GM23338 (cell line): Measurements from ENCODE around the gene MGME1. TPM values are rescaled to one million over a fixed set of nuclear protein-coding genes. Genes with fewer than 3 reads are reported as not detected.
A peak's percentile ranks its signal among the peaks of the same experiment; 100 is the strongest.

ENCODE experiments used
- ATAC-seq: fragments of 200-7000 bp; cut with Tn5 transposase; 3 replicates; pipeline ENCODE4 v1.9.1; 2020
- DNase-seq: peaks from one replicate; pipeline ENCODE4 v3.0.0-alpha.2; 2015; ENCODE audit warnings: low spot score
- H2AFZ ChIP-seq: fragments of 200-600 bp; sonication (generic); 2 replicates; pipeline ENCODE4 v1.8.0; 2016; ENCODE audit warnings: antibody characterized with exemption, mild to moderate bottlenecking, moderate library complexity
- H3F3A ChIP-seq: fragments of 200-600 bp; sonication (generic); replicated peaks from 2 replicates; pipeline ENCODE4 v1.8.0; 2017; ENCODE audit warnings: antibody characterized with exemption, mixed run types, low read depth
- H3K27ac ChIP-seq: fragments of 200-600 bp; sonication (generic); 2 replicates; pipeline ENCODE4 v1.6.1; 2016; ENCODE audit warnings: low read depth
- H3K27me3 ChIP-seq: fragments of 200-600 bp; sonication (generic); 2 replicates; pipeline ENCODE4 v1.8.0; 2016; ENCODE audit warnings: mild to moderate bottlenecking, mixed run types, moderate library complexity; ENCODE audit not compliant: insufficient read depth
- H3K36me3 ChIP-seq: fragments of 200-600 bp; sonication (generic); 2 replicates; pipeline ENCODE4 v1.8.0; 2016; ENCODE audit warnings: mild to moderate bottlenecking; ENCODE audit not compliant: insufficient read depth
- H3K4me1 ChIP-seq: fragments of 200-600 bp; sonication (generic); 2 replicates; pipeline ENCODE4 v1.8.0; 2016; ENCODE audit warnings: mild to moderate bottlenecking, moderate library complexity; ENCODE audit not compliant: insufficient read depth
- H3K4me2 ChIP-seq: fragments of 200-600 bp; sonication (generic); 2 replicates; pipeline ENCODE4 v1.7.1; 2017; ENCODE audit warnings: mixed run types
- H3K4me3 ChIP-seq: fragments of 200-600 bp; sonication (generic); 2 replicates; pipeline ENCODE4 v1.6.1; 2016; ENCODE audit warnings: mixed run types
- H3K79me2 ChIP-seq: fragments of 200-600 bp; sonication (generic); replicated peaks from 2 replicates; pipeline ENCODE4 v1.8.0; 2017; ENCODE audit warnings: mild to moderate bottlenecking; ENCODE audit not compliant: insufficient read depth
- H3K9me2 ChIP-seq: fragments of 200-600 bp; sonication (generic); 2 replicates; pipeline ENCODE4 v1.8.0; 2017; ENCODE audit not compliant: insufficient read depth
- H4K20me1 ChIP-seq: fragments of 200-600 bp; sonication (generic); replicated peaks from 2 replicates; pipeline ENCODE4 v1.8.0; 2017; ENCODE audit warnings: mild to moderate bottlenecking; ENCODE audit not compliant: insufficient read depth
- H3K27ac Mint-ChIP-seq: 2 replicates; pipeline ENCODE4 v1.8.0; 2020; ENCODE audit warnings: inconsistent platforms, mild to moderate bottlenecking, moderate library complexity, mixed read lengths
- H3K27me3 Mint-ChIP-seq: 3 replicates; pipeline ENCODE4 v1.8.0; 2022; ENCODE audit warnings: low read depth, mild to moderate bottlenecking, moderate library complexity, mixed read lengths, inconsistent platforms; ENCODE audit not compliant: insufficient read depth, poor library complexity
- H3K36me3 Mint-ChIP-seq: 3 replicates; pipeline ENCODE4 v1.8.0; 2021; ENCODE audit warnings: low read depth, mild to moderate bottlenecking, inconsistent platforms, moderate library complexity, mixed read lengths
- H3K4me1 Mint-ChIP-seq: 3 replicates; pipeline ENCODE4 v1.8.0; 2020; ENCODE audit warnings: mild to moderate bottlenecking, inconsistent platforms, mixed read lengths
- H3K4me3 Mint-ChIP-seq: 3 replicates; pipeline ENCODE4 v1.8.0; 2021; ENCODE audit warnings: moderate library complexity, mild to moderate bottlenecking, inconsistent platforms, mixed read lengths
- H3K9me3 Mint-ChIP-seq: 3 replicates; pipeline ENCODE4 v1.8.0; 2020; ENCODE audit warnings: moderate library complexity, mild to moderate bottlenecking, inconsistent platforms, mixed read lengths
- CREB1 ChIP-seq: fragments of 250-450 bp; sonication (Bioruptor Pico); IDR thresholded peaks from 2 replicates; pipeline ENCODE4 v1.5.0; 2020; ENCODE audit warnings: low read depth, mild to moderate bottlenecking, moderate library complexity
- ETS1 ChIP-seq: IDR thresholded peaks from 2 replicates; pipeline ENCODE4 v1.6.1; 2016; ENCODE audit warnings: antibody characterized with exemption
- EZH2 ChIP-seq: fragments of 200-600 bp; sonication (generic); IDR thresholded peaks from one replicate; pipeline ENCODE4 v1.8.0; 2017; ENCODE audit warnings: antibody characterized with exemption, mild to moderate bottlenecking, low read depth; ENCODE audit not compliant: unreplicated experiment
- EZH2phosphoT487 ChIP-seq: fragments of 200-600 bp; sonication (generic); IDR thresholded peaks from one replicate; pipeline ENCODE4 v1.8.1; 2018; ENCODE audit warnings: antibody characterized with exemption; ENCODE audit not compliant: unreplicated experiment
- JUNB ChIP-seq: IDR thresholded peaks from one replicate; pipeline ENCODE4 v1.6.1; 2016; ENCODE audit warnings: antibody characterized with exemption; ENCODE audit not compliant: unreplicated experiment
- NANOG ChIP-seq: IDR thresholded peaks from 2 replicates; pipeline ENCODE4 v1.6.1; 2016; ENCODE audit warnings: antibody characterized with exemption, borderline replicate concordance
- POLR2AphosphoS5 ChIP-seq: IDR thresholded peaks from 2 replicates; pipeline ENCODE4 v1.6.1; 2016; ENCODE audit warnings: antibody characterized with exemption, low read depth
- STAT1 ChIP-seq: IDR thresholded peaks from one replicate; pipeline ENCODE4 v1.6.1; 2016; ENCODE audit warnings: antibody characterized with exemption; ENCODE audit not compliant: unreplicated experiment
- ZNF114 ChIP-seq: fragments of 250-450 bp; sonication (Bioruptor Pico); IDR thresholded peaks from 2 replicates; pipeline ENCODE4 v1.5.0; 2020; ENCODE audit warnings: mild to moderate bottlenecking, moderate library complexity
- ZNF331 ChIP-seq: fragments of 250-450 bp; sonication (Bioruptor Pico); IDR thresholded peaks from 2 replicates; pipeline ENCODE4 v1.5.0; 2020; ENCODE audit warnings: low read depth, mild to moderate bottlenecking, moderate library complexity
- polyA plus RNA-seq: library from polyadenylated mRNA; unstranded; fragments of >200 nt; fragmentation: Nextera tagmentation; extraction: Ambion mirVana; gene quantifications from 2 replicates; pipeline ENCODE4 v1.2.1, GENCODE V29; 2016
- total RNA-seq: library from RNA; depleted of rRNA; stranded (reverse); fragments of >200 nt; shearing (Covaris generic); gene quantifications from 2 replicates; pipeline ENCODE4 v1.2.3, GENCODE V29; 2014
- TF ChIP-seq, protein P1 (sequence below), 2 experiments: fragments of 200-600 bp in 1 of 2; sonication (generic) in 1 of 2; conservative IDR thresholded peaks; 2 replicates each; pipeline versions ENCODE4 v1.5.1 to v1.6.1; 2016 to 2017; ENCODE audit warnings: antibody characterized with exemption in 2 of 2, low read depth in 2 of 2, mild to moderate bottlenecking in 2 of 2, moderate library complexity in 1 of 2
- TF ChIP-seq, protein P2 (sequence below): IDR thresholded peaks from one replicate; pipeline ENCODE4 v1.6.1; 2018; ENCODE audit warnings: antibody characterized with exemption; ENCODE audit not compliant: unreplicated experiment
- TF ChIP-seq, protein P3 (sequence below): fragments of 250-450 bp; sonication (Bioruptor Pico); IDR thresholded peaks from 2 replicates; pipeline ENCODE4 v1.5.0; 2020; ENCODE audit warnings: mild to moderate bottlenecking, moderate library complexity

Gene MGME1
- total and polyA plus RNA-seq, 2 experiments from 2014 or later: 43.1 to 56.9 TPM

- Histone ChIP-seq H3K9me2 (no peaks in the 10 kb centered on the region), H3K4me3 (peak overlapping the region; percentile 70), H3K36me3 (peaks cover 7% of the 10 kb centered on the region), H2AFZ (no peak overlapping the region), H3K4me2 (peak overlapping the region; percentile 92), H4K20me1 (peaks cover 19% of the 10 kb centered on the region; the same call in 1 of the 2 replicates), H3K4me1 (peaks cover 31% of the 10 kb centered on the region), H3K27me3 (no peaks in the 10 kb centered on the region), H3K27ac (peak overlapping the region; percentile 40; the same call in 1 of the 2 replicates), H3K79me2 (peaks cover 96% of the 10 kb centered on the region), H3F3A (no peaks in the 10 kb centered on the region)
- DNase-seq (no peak), ATAC-seq (no peak)
- Mint-ChIP-seq H3K4me1 (peaks cover 34% of the 10 kb centered on the region), H3K9me3 (peaks cover 5% of the 10 kb centered on the region; the same call in 2 of the 3 replicates), H3K27ac (peak overlapping the region; percentile 90; the same call in 1 of the 2 replicates), H3K27me3 (peaks cover 16% of the 10 kb centered on the region), H3K36me3 (peaks cover 72% of the 10 kb centered on the region), H3K4me3 (peak overlapping the region; percentile 84)
- TF ChIP-seq ZNF331 (CRISPR knock-in tag) (no peak), EZH2phosphoT487 (no peak), JUNB (no peak), STAT1 (no peak), EZH2 (no peak), ZNF114 (CRISPR knock-in tag) (no peak), NANOG (no peak), ETS1 (no peak), POLR2AphosphoS5 (no peak), CREB1 (CRISPR knock-in tag) (no peak)
- TF ChIP-seq, protein P1, sequence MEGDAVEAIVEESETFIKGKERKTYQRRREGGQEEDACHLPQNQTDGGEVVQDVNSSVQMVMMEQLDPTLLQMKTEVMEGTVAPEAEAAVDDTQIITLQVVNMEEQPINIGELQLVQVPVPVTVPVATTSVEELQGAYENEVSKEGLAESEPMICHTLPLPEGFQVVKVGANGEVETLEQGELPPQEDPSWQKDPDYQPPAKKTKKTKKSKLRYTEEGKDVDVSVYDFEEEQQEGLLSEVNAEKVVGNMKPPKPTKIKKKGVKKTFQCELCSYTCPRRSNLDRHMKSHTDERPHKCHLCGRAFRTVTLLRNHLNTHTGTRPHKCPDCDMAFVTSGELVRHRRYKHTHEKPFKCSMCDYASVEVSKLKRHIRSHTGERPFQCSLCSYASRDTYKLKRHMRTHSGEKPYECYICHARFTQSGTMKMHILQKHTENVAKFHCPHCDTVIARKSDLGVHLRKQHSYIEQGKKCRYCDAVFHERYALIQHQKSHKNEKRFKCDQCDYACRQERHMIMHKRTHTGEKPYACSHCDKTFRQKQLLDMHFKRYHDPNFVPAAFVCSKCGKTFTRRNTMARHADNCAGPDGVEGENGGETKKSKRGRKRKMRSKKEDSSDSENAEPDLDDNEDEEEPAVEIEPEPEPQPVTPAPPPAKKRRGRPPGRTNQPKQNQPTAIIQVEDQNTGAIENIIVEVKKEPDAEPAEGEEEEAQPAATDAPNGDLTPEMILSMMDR (conservative IDR thresholded peaks at IDR 0.05; ENCODE audit: low read depth in 2 of 2): no peak
- TF ChIP-seq, protein P2, sequence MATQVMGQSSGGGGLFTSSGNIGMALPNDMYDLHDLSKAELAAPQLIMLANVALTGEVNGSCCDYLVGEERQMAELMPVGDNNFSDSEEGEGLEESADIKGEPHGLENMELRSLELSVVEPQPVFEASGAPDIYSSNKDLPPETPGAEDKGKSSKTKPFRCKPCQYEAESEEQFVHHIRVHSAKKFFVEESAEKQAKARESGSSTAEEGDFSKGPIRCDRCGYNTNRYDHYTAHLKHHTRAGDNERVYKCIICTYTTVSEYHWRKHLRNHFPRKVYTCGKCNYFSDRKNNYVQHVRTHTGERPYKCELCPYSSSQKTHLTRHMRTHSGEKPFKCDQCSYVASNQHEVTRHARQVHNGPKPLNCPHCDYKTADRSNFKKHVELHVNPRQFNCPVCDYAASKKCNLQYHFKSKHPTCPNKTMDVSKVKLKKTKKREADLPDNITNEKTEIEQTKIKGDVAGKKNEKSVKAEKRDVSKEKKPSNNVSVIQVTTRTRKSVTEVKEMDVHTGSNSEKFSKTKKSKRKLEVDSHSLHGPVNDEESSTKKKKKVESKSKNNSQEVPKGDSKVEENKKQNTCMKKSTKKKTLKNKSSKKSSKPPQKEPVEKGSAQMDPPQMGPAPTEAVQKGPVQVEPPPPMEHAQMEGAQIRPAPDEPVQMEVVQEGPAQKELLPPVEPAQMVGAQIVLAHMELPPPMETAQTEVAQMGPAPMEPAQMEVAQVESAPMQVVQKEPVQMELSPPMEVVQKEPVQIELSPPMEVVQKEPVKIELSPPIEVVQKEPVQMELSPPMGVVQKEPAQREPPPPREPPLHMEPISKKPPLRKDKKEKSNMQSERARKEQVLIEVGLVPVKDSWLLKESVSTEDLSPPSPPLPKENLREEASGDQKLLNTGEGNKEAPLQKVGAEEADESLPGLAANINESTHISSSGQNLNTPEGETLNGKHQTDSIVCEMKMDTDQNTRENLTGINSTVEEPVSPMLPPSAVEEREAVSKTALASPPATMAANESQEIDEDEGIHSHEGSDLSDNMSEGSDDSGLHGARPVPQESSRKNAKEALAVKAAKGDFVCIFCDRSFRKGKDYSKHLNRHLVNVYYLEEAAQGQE: no peak
- TF ChIP-seq, protein P3, sequence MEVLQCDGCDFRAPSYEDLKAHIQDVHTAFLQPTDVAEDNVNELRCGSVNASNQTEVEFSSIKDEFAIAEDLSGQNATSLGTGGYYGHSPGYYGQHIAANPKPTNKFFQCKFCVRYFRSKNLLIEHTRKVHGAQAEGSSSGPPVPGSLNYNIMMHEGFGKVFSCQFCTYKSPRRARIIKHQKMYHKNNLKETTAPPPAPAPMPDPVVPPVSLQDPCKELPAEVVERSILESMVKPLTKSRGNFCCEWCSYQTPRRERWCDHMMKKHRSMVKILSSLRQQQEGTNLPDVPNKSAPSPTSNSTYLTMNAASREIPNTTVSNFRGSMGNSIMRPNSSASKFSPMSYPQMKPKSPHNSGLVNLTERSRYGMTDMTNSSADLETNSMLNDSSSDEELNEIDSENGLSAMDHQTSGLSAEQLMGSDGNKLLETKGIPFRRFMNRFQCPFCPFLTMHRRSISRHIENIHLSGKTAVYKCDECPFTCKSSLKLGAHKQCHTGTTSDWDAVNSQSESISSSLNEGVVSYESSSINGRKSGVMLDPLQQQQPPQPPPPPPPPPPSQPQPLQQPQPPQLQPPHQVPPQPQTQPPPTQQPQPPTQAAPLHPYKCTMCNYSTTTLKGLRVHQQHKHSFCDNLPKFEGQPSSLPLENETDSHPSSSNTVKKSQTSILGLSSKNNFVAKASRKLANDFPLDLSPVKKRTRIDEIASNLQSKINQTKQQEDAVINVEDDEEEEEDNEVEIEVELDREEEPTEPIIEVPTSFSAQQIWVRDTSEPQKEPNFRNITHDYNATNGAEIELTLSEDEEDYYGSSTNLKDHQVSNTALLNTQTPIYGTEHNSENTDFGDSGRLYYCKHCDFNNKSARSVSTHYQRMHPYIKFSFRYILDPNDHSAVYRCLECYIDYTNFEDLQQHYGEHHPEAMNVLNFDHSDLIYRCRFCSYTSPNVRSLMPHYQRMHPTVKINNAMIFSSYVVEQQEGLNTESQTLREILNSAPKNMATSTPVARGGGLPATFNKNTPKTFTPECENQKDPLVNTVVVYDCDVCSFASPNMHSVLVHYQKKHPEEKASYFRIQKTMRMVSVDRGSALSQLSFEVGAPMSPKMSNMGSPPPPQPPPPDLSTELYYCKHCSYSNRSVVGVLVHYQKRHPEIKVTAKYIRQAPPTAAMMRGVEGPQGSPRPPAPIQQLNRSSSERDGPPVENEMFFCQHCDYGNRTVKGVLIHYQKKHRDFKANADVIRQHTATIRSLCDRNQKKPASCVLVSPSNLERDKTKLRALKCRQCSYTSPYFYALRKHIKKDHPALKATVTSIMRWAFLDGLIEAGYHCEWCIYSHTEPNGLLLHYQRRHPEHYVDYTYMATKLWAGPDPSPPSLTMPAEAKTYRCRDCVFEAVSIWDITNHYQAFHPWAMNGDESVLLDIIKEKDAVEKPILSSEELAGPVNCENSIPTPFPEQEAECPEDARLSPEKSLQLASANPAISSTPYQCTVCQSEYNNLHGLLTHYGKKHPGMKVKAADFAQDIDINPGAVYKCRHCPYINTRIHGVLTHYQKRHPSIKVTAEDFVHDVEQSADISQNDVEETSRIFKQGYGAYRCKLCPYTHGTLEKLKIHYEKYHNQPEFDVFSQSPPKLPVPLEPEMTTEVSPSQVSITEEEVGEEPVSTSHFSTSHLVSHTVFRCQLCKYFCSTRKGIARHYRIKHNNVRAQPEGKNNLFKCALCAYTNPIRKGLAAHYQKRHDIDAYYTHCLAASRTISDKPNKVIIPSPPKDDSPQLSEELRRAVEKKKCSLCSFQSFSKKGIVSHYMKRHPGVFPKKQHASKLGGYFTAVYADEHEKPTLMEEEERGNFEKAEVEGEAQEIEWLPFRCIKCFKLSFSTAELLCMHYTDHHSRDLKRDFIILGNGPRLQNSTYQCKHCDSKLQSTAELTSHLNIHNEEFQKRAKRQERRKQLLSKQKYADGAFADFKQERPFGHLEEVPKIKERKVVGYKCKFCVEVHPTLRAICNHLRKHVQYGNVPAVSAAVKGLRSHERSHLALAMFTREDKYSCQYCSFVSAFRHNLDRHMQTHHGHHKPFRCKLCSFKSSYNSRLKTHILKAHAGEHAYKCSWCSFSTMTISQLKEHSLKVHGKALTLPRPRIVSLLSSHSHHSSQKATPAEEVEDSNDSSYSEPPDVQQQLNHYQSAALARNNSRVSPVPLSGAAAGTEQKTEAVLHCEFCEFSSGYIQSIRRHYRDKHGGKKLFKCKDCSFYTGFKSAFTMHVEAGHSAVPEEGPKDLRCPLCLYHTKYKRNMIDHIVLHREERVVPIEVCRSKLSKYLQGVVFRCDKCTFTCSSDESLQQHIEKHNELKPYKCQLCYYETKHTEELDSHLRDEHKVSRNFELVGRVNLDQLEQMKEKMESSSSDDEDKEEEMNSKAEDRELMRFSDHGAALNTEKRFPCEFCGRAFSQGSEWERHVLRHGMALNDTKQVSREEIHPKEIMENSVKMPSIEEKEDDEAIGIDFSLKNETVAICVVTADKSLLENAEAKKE: no peak
These were observed 3.3 kb downstream of the MGME1 start for GRCh38 chr20:17972121-17972520.
